ENCODE measurements around the gene VTI1A.

The VTI1A gene

DNA sequence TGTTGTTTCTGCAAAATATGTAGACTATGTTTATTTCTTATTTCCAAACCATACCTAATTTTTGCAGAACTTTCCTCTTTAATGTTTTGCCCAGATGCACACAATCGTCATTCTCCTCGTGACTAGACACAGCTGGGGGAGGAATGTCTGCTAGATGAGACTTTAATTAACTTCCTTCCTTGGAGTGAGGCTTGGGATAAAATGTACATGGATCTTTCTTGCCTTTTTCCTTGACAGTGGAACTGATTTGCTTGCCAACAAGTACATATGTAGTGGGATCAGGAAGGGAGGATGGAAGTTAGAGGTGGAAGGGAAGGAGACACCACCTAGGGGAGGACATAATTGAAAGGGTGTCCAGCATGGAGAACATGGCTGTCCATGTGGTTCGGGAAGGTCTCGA lies 172.5 kb downstream of the VTI1A start:
- H3K4me3 ChIP-seq (replicated peaks in 1 of 2; ENCODE audit: low read depth in 2 of 2, low read length in 2 of 2) = no peak overlapping the region
- TF ChIP-seq, protein P1, sequence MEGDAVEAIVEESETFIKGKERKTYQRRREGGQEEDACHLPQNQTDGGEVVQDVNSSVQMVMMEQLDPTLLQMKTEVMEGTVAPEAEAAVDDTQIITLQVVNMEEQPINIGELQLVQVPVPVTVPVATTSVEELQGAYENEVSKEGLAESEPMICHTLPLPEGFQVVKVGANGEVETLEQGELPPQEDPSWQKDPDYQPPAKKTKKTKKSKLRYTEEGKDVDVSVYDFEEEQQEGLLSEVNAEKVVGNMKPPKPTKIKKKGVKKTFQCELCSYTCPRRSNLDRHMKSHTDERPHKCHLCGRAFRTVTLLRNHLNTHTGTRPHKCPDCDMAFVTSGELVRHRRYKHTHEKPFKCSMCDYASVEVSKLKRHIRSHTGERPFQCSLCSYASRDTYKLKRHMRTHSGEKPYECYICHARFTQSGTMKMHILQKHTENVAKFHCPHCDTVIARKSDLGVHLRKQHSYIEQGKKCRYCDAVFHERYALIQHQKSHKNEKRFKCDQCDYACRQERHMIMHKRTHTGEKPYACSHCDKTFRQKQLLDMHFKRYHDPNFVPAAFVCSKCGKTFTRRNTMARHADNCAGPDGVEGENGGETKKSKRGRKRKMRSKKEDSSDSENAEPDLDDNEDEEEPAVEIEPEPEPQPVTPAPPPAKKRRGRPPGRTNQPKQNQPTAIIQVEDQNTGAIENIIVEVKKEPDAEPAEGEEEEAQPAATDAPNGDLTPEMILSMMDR (IDR thresholded peaks at IDR 0.05; ENCODE audit: low read depth, low read length) = no peak
- DNase-seq (ENCODE audit: low read depth in 2 of 2) = no peak

DNA sequence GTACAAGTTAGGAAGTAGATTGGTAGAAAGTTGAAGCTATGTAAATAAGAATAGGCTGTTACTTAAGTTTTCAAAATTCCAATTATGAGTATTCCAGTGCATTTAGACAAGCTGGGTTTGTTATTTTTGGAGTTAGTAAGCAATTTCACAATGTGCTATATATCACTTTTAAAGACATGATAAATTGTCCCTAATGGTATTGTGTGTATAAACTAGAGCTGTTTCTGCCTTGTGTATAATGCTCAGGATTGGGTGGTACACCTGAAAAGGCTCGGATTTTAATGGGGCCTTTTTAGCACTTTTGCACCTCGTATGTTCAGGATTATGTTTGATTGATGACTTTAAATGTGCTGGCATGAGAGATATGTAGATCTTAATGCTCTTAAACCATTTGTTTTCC lies 175.8 kb downstream of the VTI1A start:
- TF ChIP-seq, protein P1 (IDR thresholded peaks at IDR 0.05; ENCODE audit: low read depth, low read length) = no peak
- peak; percentile 25 to 30 for DNase-seq (ENCODE audit: low read depth in 2 of 2)
- H3K4me3 ChIP-seq (replicated peaks in 1 of 2; ENCODE audit: low read depth in 2 of 2, low read length in 2 of 2) = no peak overlapping the region

DNA sequence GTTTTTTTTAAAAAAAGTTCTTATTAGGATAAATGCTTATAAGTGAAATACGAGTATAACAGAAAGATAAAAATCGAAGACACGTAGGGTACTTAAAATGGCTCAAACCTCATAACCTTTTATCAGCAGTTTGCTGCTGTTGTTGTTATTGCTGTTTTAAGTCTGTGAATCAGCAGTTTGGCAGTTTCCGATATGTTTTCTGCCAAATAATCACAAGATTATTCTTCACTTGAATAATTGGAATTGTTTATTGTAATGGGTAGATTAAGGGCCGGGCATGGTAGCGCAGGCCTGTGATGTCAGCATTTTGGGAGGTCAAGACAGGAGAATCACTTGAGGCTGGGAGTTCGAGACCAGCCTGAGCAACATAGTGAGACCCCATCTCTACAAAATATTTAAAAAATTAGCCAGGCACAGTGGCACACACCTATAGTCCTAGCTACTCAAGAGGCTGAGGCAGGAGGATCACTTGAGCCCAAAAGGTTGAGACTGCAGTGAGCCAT lies 177.6 kb downstream of the VTI1A start:
- DNase-seq (ENCODE audit: low read depth in 2 of 2) = peak; percentile 33 to 50
- H3K4me3 ChIP-seq (replicated peaks in 1 of 2; ENCODE audit: low read depth in 2 of 2, low read length in 2 of 2) = no peak overlapping the region
- TF ChIP-seq, protein P1 (IDR thresholded peaks at IDR 0.05; ENCODE audit: low read depth, low read length) = no peak

DNA sequence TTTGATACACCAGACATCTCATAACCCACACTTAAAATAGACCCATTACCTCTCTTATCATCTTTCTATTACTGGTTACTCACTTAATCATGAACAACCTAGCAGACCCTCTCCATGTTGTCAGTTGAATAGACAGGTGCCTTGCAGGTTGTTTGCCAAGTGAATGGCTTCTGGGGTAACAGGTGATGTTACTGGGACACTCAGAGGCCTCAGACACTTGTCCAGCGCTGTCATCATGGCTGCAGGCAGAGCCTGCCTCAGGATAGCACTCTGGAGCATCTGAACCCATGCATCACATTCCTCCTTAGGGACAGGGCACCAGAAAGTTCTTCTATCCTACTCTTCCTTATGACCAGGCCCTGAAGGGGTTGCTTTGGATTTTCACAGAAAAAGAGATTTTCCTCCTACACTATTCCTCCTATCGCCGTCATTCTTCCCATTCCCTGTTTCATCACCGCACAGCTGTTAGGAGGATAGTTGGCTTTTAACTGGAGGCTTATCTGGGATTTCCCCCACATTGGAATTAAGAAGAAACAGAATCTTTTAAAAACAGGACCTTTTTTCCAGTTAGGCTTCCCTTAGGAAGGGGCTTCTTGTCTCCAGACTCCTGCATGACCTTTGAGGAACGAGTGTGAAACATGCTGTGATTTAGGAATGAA lies 182.1 kb downstream of the VTI1A start:
- no peak overlapping the region for H3K4me3 ChIP-seq (replicated peaks in 1 of 2; ENCODE audit: low read depth in 2 of 2, low read length in 2 of 2)
- DNase-seq (ENCODE audit: low read depth in 2 of 2) = peak in 1 of 2 donors; percentile 49
- TF ChIP-seq, protein P1 (IDR thresholded peaks at IDR 0.05; ENCODE audit: low read depth, low read length) = no peak

DNA sequence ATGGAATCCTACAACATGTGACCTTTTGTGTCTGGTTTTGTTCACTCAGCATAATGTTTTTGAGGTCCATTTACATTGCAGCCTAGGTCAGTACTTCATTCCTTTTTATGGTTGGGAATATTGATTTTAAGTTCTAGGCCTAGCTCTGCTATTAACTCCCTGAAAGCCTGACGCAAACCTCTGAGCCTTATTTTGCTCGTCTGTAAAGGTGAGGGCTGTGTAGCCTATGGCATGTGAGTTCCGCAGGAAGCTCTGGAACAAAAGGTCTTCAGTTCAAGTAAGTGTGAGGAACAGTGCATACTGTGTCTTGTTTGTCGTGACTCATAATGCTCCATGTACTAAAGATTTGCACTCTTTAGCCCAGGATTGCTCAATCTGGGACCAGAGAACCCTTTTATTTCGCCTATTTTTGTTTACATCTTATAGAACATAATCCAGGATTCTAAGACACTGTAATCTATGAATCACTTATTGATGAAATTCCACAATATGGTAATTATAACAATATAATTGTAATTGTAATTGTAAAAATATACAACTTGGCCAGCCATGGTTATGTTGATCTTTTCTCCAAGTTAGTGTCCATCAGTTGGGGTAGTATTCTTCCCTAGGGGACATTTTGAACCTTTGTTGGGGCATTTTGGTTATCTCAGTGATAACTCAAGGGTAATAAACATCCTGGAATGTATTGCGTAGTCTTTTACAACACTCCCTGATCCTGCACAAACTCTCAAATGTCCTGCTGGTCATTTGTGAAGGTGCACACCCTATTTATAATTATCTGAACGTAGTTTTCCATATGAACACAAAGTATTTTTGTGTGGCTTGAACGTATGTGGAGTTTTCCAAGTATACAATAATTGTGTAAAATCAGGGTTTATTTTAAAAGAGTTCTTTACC lies 184.7 kb downstream of the VTI1A start:
- no peak overlapping the region for H3K4me3 ChIP-seq (replicated peaks in 1 of 2; ENCODE audit: low read depth in 2 of 2, low read length in 2 of 2)
- TF ChIP-seq, protein P1 (IDR thresholded peaks at IDR 0.05; ENCODE audit: low read depth, low read length) = no peak
- DNase-seq (ENCODE audit: low read depth in 2 of 2) = peak; percentile 57 to 66

DNA sequence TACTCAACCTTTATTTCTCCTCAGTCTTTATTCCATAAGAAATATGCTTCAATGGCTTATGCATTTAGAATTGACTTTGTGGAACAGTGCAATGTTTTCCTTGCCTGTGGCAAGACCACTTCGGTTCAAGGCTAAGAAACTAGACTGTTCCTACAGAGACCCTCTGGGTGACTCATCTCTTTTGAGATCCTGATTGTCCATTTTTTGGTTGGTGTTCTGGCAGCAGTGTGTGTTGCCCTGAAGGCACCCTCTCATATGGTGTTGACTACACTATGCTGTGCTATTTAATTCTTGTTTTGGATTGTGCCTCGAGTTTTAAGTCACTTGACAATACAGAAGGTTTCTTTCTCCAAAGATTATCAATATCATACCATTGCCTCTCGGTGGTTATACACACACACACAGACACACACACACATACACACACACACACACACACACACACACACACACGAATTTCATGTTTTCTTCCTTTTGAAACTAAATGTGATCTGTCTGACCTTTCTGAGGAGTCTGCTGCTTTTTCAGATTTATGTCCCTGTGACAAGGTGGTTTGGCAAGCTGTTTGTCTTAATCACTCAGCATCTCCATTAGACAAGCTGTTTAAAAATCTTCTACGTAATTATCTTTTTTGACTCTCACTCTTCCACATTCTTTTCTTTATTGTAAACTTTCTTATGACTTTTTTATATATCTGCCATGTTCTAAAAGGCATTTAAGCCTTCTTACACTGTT lies 187.2 kb downstream of the VTI1A start:
- no peak overlapping the region for H3K4me3 ChIP-seq (replicated peaks in 1 of 2; ENCODE audit: low read depth in 2 of 2, low read length in 2 of 2)
- DNase-seq (ENCODE audit: low read depth in 2 of 2) = peak; percentile 24 to 25
- TF ChIP-seq, protein P1 (IDR thresholded peaks at IDR 0.05; ENCODE audit: low read depth, low read length) = no peak

Data from cardiac fibroblast (primary cell).